Adrenal gland (tissue), 12 donors: ENCODE data around the gene ST7. TPM values are rescaled to one million over a fixed set of nuclear protein-coding genes. Genes with fewer than 3 reads are reported as not detected.

Experiments
- DNase-seq, 7 donors: peaks; one replicate each; pipeline ENCODE4 v3.0.0-alpha.2; 2019 to 2020
- H3K27ac ChIP-seq, 5 donors: fragments of 200-600 bp; sonication (generic) in 4 of 5; 1 replicate in 3 of 5; 2 replicates in 2 of 5; pipeline versions ENCODE4 v1.5.1 to v1.8.0; 2016 to 2020; ENCODE audit warnings: mild to moderate bottlenecking in 1 of 5
- H3K27me3 ChIP-seq: fragments of 200-600 bp; 2 replicates; pipeline ENCODE4 v1.8.0; 2021
- H3K36me3 ChIP-seq, 2 donors: fragments of 200-600 bp; replicated peaks in 1 of 2; 1 replicate in 1 of 2; 2 replicates in 1 of 2; pipeline versions ENCODE4 v1.5.1 to v1.8.0; 2018 to 2022
- H3K4me1 ChIP-seq, 2 donors: fragments of 200-600 bp; replicated peaks in 1 of 2; 1 replicate in 1 of 2; 2 replicates in 1 of 2; pipeline versions ENCODE4 v1.5.1 to v1.8.0; 2018 to 2021
- H3K4me3 ChIP-seq, 4 donors: fragments of 200-600 bp; sonication (generic) in 3 of 4; one replicate each; pipeline ENCODE4 v1.5.1; 2016 to 2018
- H3K9me3 ChIP-seq, 3 donors: fragments of 200-600 bp; sonication (generic) in 1 of 3; replicated peaks in 1 of 3; 1 replicate in 2 of 3; 2 replicates in 1 of 3; pipeline versions ENCODE4 v1.5.1 to v1.8.0; 2016 to 2021
- CTCF ChIP-seq, 6 experiments: fragments of 450-650 bp in 4 of 6; fragments of 200-600 bp in 2 of 6; sonication (generic) in 1 of 6; IDR thresholded peaks; 1 replicate in 5 of 6; 2 replicates in 1 of 6; pipeline versions ENCODE4 v1.5.1 to v1.8.0; 2016 to 2021; ENCODE audit warnings: antibody characterized with exemption in 6 of 6, mild to moderate bottlenecking in 2 of 6, moderate library complexity in 1 of 6
- POLR2A ChIP-seq, 2 donors: fragments of 450-650 bp; IDR thresholded peaks; one replicate each; pipeline ENCODE4 v1.6.1; 2017; ENCODE audit warnings: antibody characterized with exemption in 2 of 2, mild to moderate bottlenecking in 2 of 2, moderate library complexity in 1 of 2
- WGBS, 4 donors: extraction: QIAGEN DNeasy Blood & Tissue Kit in 2 of 4; methylation state at CpG; one replicate each; pipeline versions ENCODE4 v1.1.5 to v1.1.7; 2013 to 2017; 5-methylcytosine and 5-hydroxymethylcytosine counted together
- intact Hi-C, 2 donors: fragments of 100-400 bp; cut with DNase I; formaldehyde crosslinking; loops; one replicate each; pipeline versions ENCODE4 v1.14.1 to v1.15.0; 2022 to 2023
- polyA plus RNA-seq, 3 donors: library from polyadenylated mRNA; stranded (reverse); fragments of 200-250 nt in 2 of 3; fragments of 350-450 nt in 1 of 3; fragmentation: Illumina TruSeq in 1 of 3; extraction: RNeasy Lipid Tissue Mini Kit (QIAGEN cat#74804) in 1 of 3; gene quantifications; one replicate each; pipeline ENCODE4 v1.2.3, GENCODE V29; 2013 to 2014
- total RNA-seq, 9 donors: library from RNA; depleted of rRNA in 4 of 9; stranded (reverse); fragments of >200 nt in 4 of 9; fragments of 120-200 nt in 1 of 9; fragmentation: NEBNext Ultra II Directional in 1 of 9; extraction: Animal tissue kit (Norgen Biotek cat#: 25700) in 1 of 9; gene quantifications; one replicate each; pipeline versions ENCODE4 v1.1.0 to v1.2.4, GENCODE V29; 2013 to 2023
- donor health status: healthy with polysubstance abuse.
- donor health status: Bipolar disorder and iron deficiency.
- donor health status: DM: yes; HTN: yes; CAD: no.
- donor health status: DM: no; HTN: no; CAD: no.
- donor health status: DM: no; HTN: no; CAD: no.
- donor health status: DM: yes; HTN: yes; CAD: no.

ST7 gene
- total and polyA plus RNA-seq, 12 donors, result 15.7 to 69.9 (median 33.1) TPM

DNA sequence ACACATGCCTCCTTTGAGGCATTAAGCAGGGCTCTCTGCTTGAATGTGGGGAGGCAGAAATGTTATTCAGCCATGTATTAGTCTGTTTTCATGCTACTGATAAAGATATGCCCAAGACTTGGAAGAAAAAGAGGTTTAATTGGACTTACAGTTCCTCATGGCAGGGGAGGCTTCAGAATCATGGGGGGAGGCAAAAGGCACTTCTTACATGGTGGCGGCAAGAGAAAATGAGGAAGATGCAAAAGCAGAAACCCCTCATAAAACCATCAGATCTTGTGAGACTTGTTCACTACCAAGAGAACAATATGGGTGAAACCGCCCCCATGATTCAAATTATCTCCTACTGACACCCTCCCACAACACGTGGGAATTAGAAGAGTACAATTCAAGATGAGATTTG, 37.9 kb downstream of the ST7 start:
- Histone ChIP-seq H3K4me3 (no peak overlapping the region), H3K27me3 (no peaks in the 10 kb centered on the region), H3K27ac (no peak overlapping the region), H3K36me3 (no peaks in the 10 kb centered on the region), H3K4me1 (no peaks in the 10 kb centered on the region), H3K9me3 (no peaks in the 10 kb centered on the region)
- intact Hi-C loops, result no loop called here
- DNase-seq, result no peak
- WGBS, 4 donors, result 83 to 99% (median 92%) methylated on average over 3 of the region's 3 CpGs
- TF ChIP-seq CTCF (IDR thresholded peaks at IDR 0.05) (no peak), POLR2A (IDR thresholded peaks at IDR 0.05) (no peak)

DNA sequence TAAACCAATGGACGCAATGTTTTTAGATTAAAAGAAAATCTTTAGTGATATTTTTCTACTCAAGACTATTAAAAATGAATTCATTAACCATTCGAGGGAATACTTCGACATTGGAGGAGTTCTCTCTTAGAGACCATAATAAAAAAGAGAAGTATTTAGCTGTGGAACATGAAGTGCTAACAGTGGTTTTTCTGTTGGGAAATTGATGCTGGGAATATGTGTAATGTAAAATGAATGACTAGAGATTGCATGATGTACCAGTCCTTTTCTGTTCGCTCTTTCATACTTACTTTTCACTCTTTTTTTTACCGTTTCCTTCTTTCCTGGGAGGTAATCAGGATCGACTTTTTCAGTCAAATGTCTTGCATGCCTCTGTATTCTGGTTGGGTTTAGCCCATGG, 41.3 kb downstream of the ST7 start:
- intact Hi-C loops, result no loop called here
- no peak for TF ChIP-seq POLR2A (IDR thresholded peaks at IDR 0.05)
- TF ChIP-seq CTCF (IDR thresholded peaks at IDR 0.05), result no peak
- Histone ChIP-seq H3K4me1 (peaks cover 0 to 5% of the 10 kb centered on the region in 2 donors), H3K9me3 (no peaks in the 10 kb centered on the region), H3K36me3 (no peaks in the 10 kb centered on the region), H3K27me3 (no peaks in the 10 kb centered on the region), H3K4me3 (no peak overlapping the region), H3K27ac (no peak overlapping the region)
- no peak for DNase-seq
- WGBS, 4 donors, result 82 to 85% (median 84%) methylated on average over 6 of the region's 6 CpGs

DNA sequence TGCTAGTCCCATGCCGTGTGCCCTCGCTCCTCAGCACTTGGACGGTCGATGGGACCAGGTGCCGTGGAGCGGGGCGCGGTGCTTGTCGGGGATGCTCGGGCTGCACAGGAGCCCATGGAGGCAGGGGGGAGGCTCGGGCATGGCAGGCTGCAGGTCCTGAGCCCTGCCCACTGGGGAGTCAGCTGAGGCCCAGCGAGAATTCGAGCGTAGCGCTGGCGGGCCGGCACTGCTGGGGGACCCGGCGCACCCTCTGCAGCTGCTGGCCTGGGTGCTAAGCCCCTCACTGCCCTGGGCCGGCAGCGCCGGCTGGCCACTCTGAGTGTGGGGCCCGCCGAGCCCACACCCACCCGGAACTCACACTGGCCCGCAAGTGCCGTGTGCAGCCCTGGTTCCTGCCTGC, 44.7 kb downstream of the ST7 start:
- no peak overlapping the region for H3K27ac ChIP-seq
- 97 to 100% (median 99%) methylated on average over 4 to 27 of the region's 27 CpGs; no CpG with 5 or more reads in 1 of the 4 donors for WGBS, 4 donors
- no peaks in the 10 kb centered on the region for H3K9me3 ChIP-seq
- H3K4me3 ChIP-seq, result no peak overlapping the region
- DNase-seq, result no peak
- intact Hi-C loops, result no loop called here
- H3K27me3 ChIP-seq, result no peaks in the 10 kb centered on the region
- peaks cover 0 to 5% of the 10 kb centered on the region in 2 donors for H3K4me1 ChIP-seq
- TF ChIP-seq CTCF (IDR thresholded peaks at IDR 0.05) (no peak), POLR2A (IDR thresholded peaks at IDR 0.05) (no peak)
- H3K36me3 ChIP-seq, result no peaks in the 10 kb centered on the region

DNA sequence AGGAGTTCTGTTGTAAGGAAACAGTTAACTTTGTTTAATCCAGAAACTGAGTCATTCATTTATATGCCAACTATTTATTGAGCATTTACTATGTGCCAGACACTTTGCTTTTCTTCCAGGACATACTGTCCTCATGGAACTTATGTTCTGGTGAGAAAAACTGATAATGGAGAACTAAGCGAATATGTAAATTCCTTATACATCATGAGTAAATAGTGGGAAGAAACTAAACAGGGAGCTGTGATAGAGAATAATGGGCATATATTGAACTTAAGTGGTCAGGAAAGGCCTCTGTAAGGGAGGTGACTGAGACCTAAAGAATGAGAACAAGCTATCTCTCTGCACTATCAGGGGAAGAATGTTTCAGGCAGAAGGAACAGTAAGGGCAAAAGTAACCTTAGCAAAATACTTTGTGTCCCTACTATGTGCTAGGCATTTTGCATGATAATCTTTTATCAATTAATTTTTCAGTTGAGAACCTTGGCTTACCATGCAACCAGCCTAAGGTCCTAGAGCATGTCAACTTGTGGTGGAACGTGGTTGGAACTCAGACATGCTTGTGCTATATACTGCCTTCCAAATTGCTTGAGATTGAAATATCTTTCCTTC, 45.4 kb downstream of the ST7 start:
- Histone ChIP-seq H3K4me3 (no peak overlapping the region), H3K36me3 (no peaks in the 10 kb centered on the region), H3K9me3 (no peaks in the 10 kb centered on the region), H3K4me1 (peaks cover 0 to 5% of the 10 kb centered on the region in 2 donors), H3K27me3 (no peaks in the 10 kb centered on the region), H3K27ac (no peak overlapping the region)
- TF ChIP-seq POLR2A (IDR thresholded peaks at IDR 0.05), result no peak
- no peak for DNase-seq
- intact Hi-C loops, result no loop called here
- WGBS, 4 donors, result 93 to 100% (median 98%) methylated on average over 2 of the region's 2 CpGs

- no peak overlapping the region for H3K27ac ChIP-seq
- H3K4me1 ChIP-seq, result peaks cover 0 to 5% of the 10 kb centered on the region in 2 donors
- intact Hi-C loops, result no loop called here
- no peak for DNase-seq
- 86 to 91% (median 88%) methylated on average over 1 of the region's 1 CpG for WGBS, 4 donors
- H3K9me3 ChIP-seq, result no peaks in the 10 kb centered on the region
- no peak overlapping the region for H3K4me3 ChIP-seq
- H3K27me3 ChIP-seq, result no peaks in the 10 kb centered on the region
- no peak for TF ChIP-seq CTCF (IDR thresholded peaks at IDR 0.05)
- no peak for TF ChIP-seq POLR2A (IDR thresholded peaks at IDR 0.05)
- H3K36me3 ChIP-seq, result no peaks in the 10 kb centered on the region
Measured at GRCh38 chr7:116999311-116999710, 46.0 kb downstream of the ST7 start.
